Activated B cell treated with CpG ODN at 0.5 μM for 24 hours (primary cell): ENCODE data around the gene DMKN. TPM values are rescaled to one million over a fixed set of nuclear protein-coding genes. Genes with fewer than 3 reads are reported as not detected.

Source experiments
- ATAC-seq: fragments of 200-7000 bp; cut with Tn5 transposase; one replicate; pipeline ENCODE4 v1.10.0; 2021; ENCODE audit warnings: low read depth, mild to moderate bottlenecking, moderate library complexity
- CTCF ChIA-PET: fragments of 350-600 bp; sonication (Branson Sonifier 250); formaldehyde crosslinking; loops from one replicate; lab custom pipeline; 2021; ENCODE audit warnings: antibody characterized with exemption; lab: Charles Lee
- POLR2A ChIA-PET: fragments of 350-600 bp; sonication (Branson Sonifier 250); formaldehyde crosslinking; loops from one replicate; lab custom pipeline; 2021; ENCODE audit warnings: antibody characterized with exemption; lab: Charles Lee
- DNase-seq: peaks from one replicate; pipeline ENCODE4 v3.0.0; 2022
- H3K27ac Mint-ChIP-seq: one replicate; pipeline ENCODE4 v1.8.0; 2020; ENCODE audit warnings: mixed read lengths
- H3K27me3 Mint-ChIP-seq: one replicate; pipeline ENCODE4 v1.8.0; 2021; ENCODE audit warnings: mixed read lengths
- H3K36me3 Mint-ChIP-seq: one replicate; pipeline ENCODE4 v1.8.0; 2021; ENCODE audit warnings: low read depth, mixed read lengths
- H3K4me1 Mint-ChIP-seq: one replicate; pipeline ENCODE4 v1.8.0; 2021; ENCODE audit warnings: mixed read lengths
- H3K4me3 Mint-ChIP-seq: one replicate; pipeline ENCODE4 v1.8.0; 2020; ENCODE audit warnings: mild to moderate bottlenecking, mixed read lengths
- H3K9me3 Mint-ChIP-seq: one replicate; pipeline ENCODE4 v1.8.0; 2020; ENCODE audit warnings: mixed read lengths
- CTCF ChIP-seq: fragments of 200-600 bp; IDR thresholded peaks from one replicate; pipeline ENCODE4 v1.8.0; 2022; ENCODE audit warnings: antibody characterized with exemption, mild to moderate bottlenecking
- intact Hi-C: fragments of 100-400 bp; cut with micrococcal nuclease; formaldehyde crosslinking; loops from one replicate; pipeline ENCODE4 v1.15.1; 2024
- total RNA-seq: library from RNA; stranded (reverse); gene quantifications from 2 replicates; pipeline ENCODE4 v1.2.3, GENCODE V29; 2022

DMKN gene
- total RNA-seq, 1 donor from 2014 or later = 1.5 TPM

- intact Hi-C loops = loop anchor here (1.0 to 5.0 kb wide), 4 partner anchors 42 to 207 kb away; partner anchors contain the start of genes ETV2, HSPB6 and PROSER3
- DNase-seq = no peak
- TF ChIP-seq CTCF = no peak
- Mint-ChIP-seq H3K36me3 (peaks cover 22% of the 10 kb centered on the region), H3K27ac (no peak overlapping the region), H3K4me3 (no peak overlapping the region), H3K4me1 (peaks cover 26% of the 10 kb centered on the region), H3K27me3 (no peaks in the 10 kb centered on the region), H3K9me3 (no peaks in the 10 kb centered on the region)
- ATAC-seq = no peak
- POLR2A ChIA-PET = no interaction called here
- CTCF ChIA-PET = interaction anchor here (3.2 kb wide), 1 partner anchor 42 kb away, joined by 18 read pairs; no protein-coding TSS in a partner anchor
Observed at GRCh38 chr19:35549879-35550523, 36.6 kb upstream of the DMKN start.

GRCh38 chr19:35549174-35549788, 35.8 kb upstream of the DMKN start:
- H3K36me3 Mint-ChIP-seq = peaks cover 24% of the 10 kb centered on the region
- H3K4me3 Mint-ChIP-seq = no peak overlapping the region
- CTCF ChIA-PET = interaction anchor here (1.1 to 3.2 kb wide), 4 partner anchors 9 to 42 kb away, joined by 3 to 18 read pairs (median 4); no protein-coding TSS in a partner anchor
- peaks cover 34% of the 10 kb centered on the region for H3K4me1 Mint-ChIP-seq
- POLR2A ChIA-PET = interaction anchor here (0.5 to 0.6 kb wide), 2 partner anchors 9 to 1138 kb away, joined by 3 to 6 read pairs; no protein-coding TSS in a partner anchor
- intact Hi-C loops = loop anchor here (1.0 to 5.0 kb wide), 4 partner anchors 43 to 208 kb away; partner anchors contain the start of genes ETV2, HSPB6 and PROSER3
- H3K9me3 Mint-ChIP-seq = no peaks in the 10 kb centered on the region
- ATAC-seq (no peak), DNase-seq (peak; percentile 27)
- H3K27ac Mint-ChIP-seq = no peak overlapping the region
- H3K27me3 Mint-ChIP-seq = no peaks in the 10 kb centered on the region
- TF ChIP-seq CTCF = no peak

GRCh38 chr19:35546532-35546931, 33.1 kb upstream of the DMKN start:
- intact Hi-C loops = loop anchor here (5.0 kb wide), 2 partner anchors 96 to 211 kb away; partner anchors contain the start of genes ETV2, HSPB6 and PROSER3
- DNase-seq (no peak), ATAC-seq (no peak)
- Mint-ChIP-seq H3K4me3 (peak overlapping the region; percentile 88), H3K27ac (peak overlapping the region; percentile 41), H3K27me3 (no peaks in the 10 kb centered on the region), H3K36me3 (peaks cover 24% of the 10 kb centered on the region), H3K9me3 (no peaks in the 10 kb centered on the region), H3K4me1 (peaks cover 34% of the 10 kb centered on the region)
- ChIA-PET CTCF (no interaction called here), POLR2A (no interaction called here)
- no peak for TF ChIP-seq CTCF

- POLR2A ChIA-PET = no interaction called here
- Mint-ChIP-seq H3K27ac (peak overlapping the region; percentile 72), H3K27me3 (no peaks in the 10 kb centered on the region), H3K36me3 (peaks cover 23% of the 10 kb centered on the region), H3K4me3 (peak overlapping the region; percentile 88), H3K4me1 (peaks cover 37% of the 10 kb centered on the region), H3K9me3 (no peaks in the 10 kb centered on the region)
- TF ChIP-seq CTCF = no peak
- no peak for DNase-seq
- peak; percentile 52 for ATAC-seq
- intact Hi-C loops = loop anchor here (1.0 to 5.0 kb wide), 5 partner anchors 36 to 385 kb away; partner anchors contain the start of genes ETV2, HAUS5, HSPB6 and PROSER3
- CTCF ChIA-PET = no interaction called here
Observed at GRCh38 chr19:35545855-35546381, 32.5 kb upstream of the DMKN start.
